ENCODE data around the gene SP1. TPM values are rescaled to one million over a fixed set of nuclear protein-coding genes. Genes with fewer than 3 reads are reported as not detected.
A peak's percentile ranks its signal among the peaks of the same experiment; 100 is the strongest.

SP1 gene
- total RNA-seq, 4 donors from 2014 or later = 82.5 to 122 (median 111) TPM

- no peak for DNase-seq (ENCODE audit: low spot score in 2 of 2)
- H3K4me1 ChIP-seq = peaks cover 19% of the 10 kb centered on the region
- 6% methylated on average over 7 of the region's 19 CpGs for whole genome bisulfite sequencing
- no peaks in the 10 kb centered on the region for H3K36me3 ChIP-seq
- H3K4me3 ChIP-seq = peak overlapping the region; percentile 82
- no peak for TF ChIP-seq CTCF (IDR thresholded peaks at IDR 0.05)
- TF ChIP-seq POLR2AphosphoS5 (IDR thresholded peaks at IDR 0.05) = no peak
- no peaks in the 10 kb centered on the region for H3K9me3 ChIP-seq
- H3K27me3 ChIP-seq = no peaks in the 10 kb centered on the region
- H3K27ac ChIP-seq = peak overlapping the region; percentile 70
Measured at GRCh38 chr12:53344487-53344823, 35.5 kb upstream of the SP1 start.

- H3K27me3 ChIP-seq = no peaks in the 10 kb centered on the region
- H3K9me3 ChIP-seq = no peaks in the 10 kb centered on the region
- H3K27ac ChIP-seq = peak overlapping the region; percentile 70
- peaks cover 19% of the 10 kb centered on the region for H3K4me1 ChIP-seq
- H3K36me3 ChIP-seq = no peaks in the 10 kb centered on the region
- peak; percentile 86 to 89 for DNase-seq (ENCODE audit: low spot score in 2 of 2)
- TF ChIP-seq POLR2A (IDR thresholded peaks at IDR 0.05) = no peak
- peak; percentile 50 to 73 for TF ChIP-seq CTCF (IDR thresholded peaks at IDR 0.05)
- WGBS = under 1% methylated on average over 30 of the region's 50 CpGs
- H3K4me3 ChIP-seq = peak overlapping the region; percentile 82
Measured at GRCh38 chr12:53344824-53345485, 35.0 kb upstream of the SP1 start.

- peaks cover 19% of the 10 kb centered on the region for H3K4me1 ChIP-seq
- no peak for DNase-seq (ENCODE audit: low spot score in 2 of 2)
- no peaks in the 10 kb centered on the region for H3K36me3 ChIP-seq
- 46% methylated on average over 8 of the region's 10 CpGs for WGBS
- H3K4me3 ChIP-seq = peak overlapping the region; percentile 82
- peak overlapping the region; percentile 70 for H3K27ac ChIP-seq
- H3K27me3 ChIP-seq = no peaks in the 10 kb centered on the region
- no peaks in the 10 kb centered on the region for H3K9me3 ChIP-seq
- TF ChIP-seq POLR2AphosphoS5 (IDR thresholded peaks at IDR 0.05) (no peak), EP300 (IDR thresholded peaks at IDR 0.05) (no peak), CTCF (IDR thresholded peaks at IDR 0.05) (no peak), POLR2A (IDR thresholded peaks at IDR 0.05) (no peak)
Measured at GRCh38 chr12:53345486-53346188, 34.3 kb upstream of the SP1 start.

GRCh38 chr12:53346491-53346890, 33.5 kb upstream of the SP1 start:
- no peak for DNase-seq (ENCODE audit: low spot score in 2 of 2)
- Histone ChIP-seq H3K9me3 (no peaks in the 10 kb centered on the region), H3K27ac (no peak overlapping the region), H3K4me3 (no peak overlapping the region), H3K27me3 (no peaks in the 10 kb centered on the region), H3K36me3 (no peaks in the 10 kb centered on the region), H3K4me1 (peaks cover 19% of the 10 kb centered on the region)
- TF ChIP-seq POLR2A (IDR thresholded peaks at IDR 0.05) (no peak), POLR2AphosphoS5 (IDR thresholded peaks at IDR 0.05) (no peak), EP300 (IDR thresholded peaks at IDR 0.05) (no peak), CTCF (IDR thresholded peaks at IDR 0.05) (no peak)
- 78% methylated on average over 1 of the region's 1 CpG for WGBS

GRCh38 chr12:53347905-53348304, 32.1 kb upstream of the SP1 start:
- WGBS = 81% methylated on average over 4 of the region's 4 CpGs
- peaks cover 27% of the 10 kb centered on the region for H3K4me1 ChIP-seq
- no peaks in the 10 kb centered on the region for H3K36me3 ChIP-seq
- no peaks in the 10 kb centered on the region for H3K27me3 ChIP-seq
- no peaks in the 10 kb centered on the region for H3K9me3 ChIP-seq
- TF ChIP-seq EP300 (IDR thresholded peaks at IDR 0.05) = no peak
- no peak for TF ChIP-seq CTCF (IDR thresholded peaks at IDR 0.05)
- TF ChIP-seq POLR2A (IDR thresholded peaks at IDR 0.05) = no peak
- TF ChIP-seq POLR2AphosphoS5 (IDR thresholded peaks at IDR 0.05) = no peak
- H3K4me3 ChIP-seq = no peak overlapping the region
- H3K27ac ChIP-seq = no peak overlapping the region
- DNase-seq (ENCODE audit: low spot score in 2 of 2) = no peak

Data from suprapubic skin (tissue), 4 donors.